HepG2 (cell line): ENCODE results near the gene PPP2R5D. TPM values are rescaled to one million over a fixed set of nuclear protein-coding genes. Genes with fewer than 3 reads are reported as not detected.

Experiments
- ATAC-seq: fragments of 200-7000 bp; cut with Tn5 transposase; 3 replicates; pipeline ENCODE4 v1.9.1; 2020; ENCODE audit warnings: mild to moderate bottlenecking, moderate library complexity
- BruUV-seq: library from RNA; stranded (reverse); fragments of 400-500 nt; replicated peaks from 2 replicates; lab custom pipeline; 2021; lab: Mats Ljungman, UMichigan
- CTCF ChIA-PET: fragments of 300-600 bp; formaldehyde crosslinking; extraction: SDS; loops from one replicate; lab custom pipeline; 2021; ENCODE audit warnings: low total read pairs, inconsistent platforms, low intra/inter-chr PET ratio; lab: Yijun Ruan, JAX
- POLR2A ChIA-PET: fragments of 350-600 bp; sonication (Branson Sonifier 250); formaldehyde crosslinking; loops from one replicate; lab custom pipeline; 2020; ENCODE audit warnings: antibody characterized with exemption, inconsistent platforms; lab: Yijun Ruan, JAX
- DNase-seq: peaks from one replicate; pipeline ENCODE4 v3.0.0-alpha.2; 2015; ENCODE audit warnings: low spot score
- FAIRE-seq: peaks from 3 replicates; lab custom pipeline; 2011; peaks lifted over from hg19 to GRCh38; lab: Jason Lieb, UNC
- H2AFZ ChIP-seq: one replicate; pipeline ENCODE4 v1.6.1; 2011; ENCODE audit warnings: low read length, inconsistent platforms
- H3K27ac ChIP-seq: fragments of 300-600 bp; 3 replicates; pipeline ENCODE4 v1.8.0; 2011; ENCODE audit warnings: mixed run types, mild to moderate bottlenecking, mixed read lengths, low read length, inconsistent platforms; ENCODE audit not compliant: insufficient read depth; ENCODE audit errors: extremely low read length
- H3K27me3 ChIP-seq, 2 experiments: fragments of 200-600 bp in 1 of 2; 2 replicates in 1 of 2; 3 replicates in 1 of 2; pipeline versions ENCODE4 v1.6.0 to v1.8.0; 2011; ENCODE audit warnings: low read length in 2 of 2, mild to moderate bottlenecking in 2 of 2, moderate library complexity in 2 of 2, inconsistent platforms in 1 of 2; ENCODE audit not compliant: insufficient read depth in 2 of 2, control insufficient read depth in 1 of 2
- H3K36me3 ChIP-seq, 2 experiments: fragments of 200-600 bp in 1 of 2; replicated peaks in 1 of 2; 2 replicates in 1 of 2; 3 replicates in 1 of 2; pipeline versions ENCODE4 v1.5.1 to v1.8.0; 2011; ENCODE audit warnings: low read length in 2 of 2, inconsistent platforms in 1 of 2; ENCODE audit not compliant: insufficient read depth in 2 of 2, control insufficient read depth in 1 of 2
- H3K4me1 ChIP-seq: 2 replicates; pipeline ENCODE4 v1.5.1; 2012; ENCODE audit warnings: low read length, inconsistent platforms; ENCODE audit not compliant: insufficient read depth
- H3K4me2 ChIP-seq: 2 replicates; pipeline ENCODE4 v1.6.0; 2011; ENCODE audit warnings: low read depth, low read length, inconsistent platforms
- H3K4me3 ChIP-seq, 3 experiments: fragments of 200-600 bp in 1 of 3; sonication (generic), shearing (Covaris generic) in 1 of 3; replicated peaks in 1 of 3; 2 replicates each; pipeline ENCODE4 v1.5.1; 2011 to 2016; ENCODE audit warnings: low read length in 3 of 3, inconsistent platforms in 2 of 3, low read depth in 2 of 3, mild to moderate bottlenecking in 2 of 3, control low read depth in 1 of 3, mixed read lengths in 1 of 3; ENCODE audit not compliant: insufficient read depth in 1 of 3
- H3K79me2 ChIP-seq: one replicate; pipeline ENCODE4 v1.6.1; 2011; ENCODE audit warnings: low read length, inconsistent platforms; ENCODE audit not compliant: insufficient read depth
- H3K9ac ChIP-seq: 2 replicates; pipeline ENCODE4 v1.6.0; 2011; ENCODE audit warnings: mild to moderate bottlenecking, low read depth, low read length, inconsistent platforms; ENCODE audit not compliant: insufficient read depth
- H3K9me3 ChIP-seq: 2 replicates; pipeline ENCODE4 v1.5.1; 2012; ENCODE audit warnings: mild to moderate bottlenecking, low read length
- H4K20me1 ChIP-seq: 2 replicates; pipeline ENCODE4 v1.6.0; 2011; ENCODE audit warnings: inconsistent platforms, mild to moderate bottlenecking, low read length, moderate library complexity; ENCODE audit not compliant: insufficient read depth
- ATAD3A ChIP-seq: sonication (generic); formaldehyde crosslinking; IDR thresholded peaks from 2 replicates; pipeline ENCODE4 v1.4.0; 2020; ENCODE audit warnings: missing genetic modification reagents
- ATRX ChIP-seq: sonication (generic); formaldehyde crosslinking; IDR thresholded peaks from 2 replicates; pipeline ENCODE4 v1.4.0; 2020; ENCODE audit warnings: missing genetic modification reagents, borderline replicate concordance
- EEA1 ChIP-seq: sonication (generic); formaldehyde crosslinking; IDR thresholded peaks from 2 replicates; pipeline ENCODE4 v1.5.1; 2020; ENCODE audit warnings: mild to moderate bottlenecking, missing genetic modification reagents, borderline replicate concordance
- GABPA ChIP-seq, 2 experiments: IDR thresholded peaks; 2 replicates each; pipeline ENCODE4 v1.6.1; 2011 to 2016; ENCODE audit warnings: low read depth in 2 of 2, low read length in 1 of 2, missing biosample characterization in 1 of 2, missing genetic modification characterization in 1 of 2
- MTF2 ChIP-seq: sonication (generic); formaldehyde crosslinking; IDR thresholded peaks from 2 replicates; pipeline ENCODE4 v1.5.0; 2020; ENCODE audit warnings: missing genetic modification reagents, borderline replicate concordance
- NCOA2 ChIP-seq: sonication (generic); formaldehyde crosslinking; IDR thresholded peaks from 2 replicates; pipeline ENCODE4 v1.8.0; 2022; ENCODE audit warnings: inconsistent platforms
- SKIL ChIP-seq: sonication (generic); formaldehyde crosslinking; IDR thresholded peaks from 2 replicates; pipeline ENCODE4 v1.8.0; 2022; ENCODE audit warnings: missing genetic modification reagents, mild to moderate bottlenecking, moderate library complexity, borderline replicate concordance
- SNRNP70 ChIP-seq: fragments of 200-400 bp; formaldehyde crosslinking; IDR thresholded peaks from 2 replicates; pipeline ENCODE4 v1.6.1; 2017; ENCODE audit warnings: mild to moderate bottlenecking, low read depth, low read length, moderate library complexity
- TOE1 ChIP-seq: sonication (generic); formaldehyde crosslinking; IDR thresholded peaks from 2 replicates; pipeline ENCODE4 v1.4.0; 2020; ENCODE audit warnings: mild to moderate bottlenecking, missing genetic modification reagents
- ZC3H13 ChIP-seq: sonication (generic); formaldehyde crosslinking; IDR thresholded peaks from 2 replicates; pipeline ENCODE4 v1.8.1; 2023; ENCODE audit warnings: mild to moderate bottlenecking, missing genetic modification reagents, moderate library complexity
- ZMYM3 ChIP-seq: sonication (generic); formaldehyde crosslinking; IDR thresholded peaks from 2 replicates; pipeline ENCODE4 v1.5.1; 2020; ENCODE audit warnings: mild to moderate bottlenecking, missing genetic modification reagents
- ZNF326 ChIP-seq: sonication (generic); formaldehyde crosslinking; IDR thresholded peaks from 2 replicates; pipeline ENCODE4 v1.4.0; 2020; ENCODE audit warnings: missing genetic modification reagents, borderline replicate concordance
- ZNF350 ChIP-seq: sonication (generic); formaldehyde crosslinking; IDR thresholded peaks from 2 replicates; pipeline ENCODE4 v1.4.0; 2020; ENCODE audit warnings: mild to moderate bottlenecking, low read depth, missing genetic modification reagents, borderline replicate concordance
- ZNF619 ChIP-seq: sonication (generic); formaldehyde crosslinking; IDR thresholded peaks from 2 replicates; pipeline ENCODE4 v1.4.0; 2020; ENCODE audit warnings: mild to moderate bottlenecking, missing genetic modification reagents
- ZNF7 ChIP-seq: IDR thresholded peaks from 2 replicates; pipeline ENCODE4 v1.6.1; 2016; ENCODE audit warnings: missing biosample characterization, missing genetic modification reagents
- ZNF784 ChIP-seq: sonication (generic); formaldehyde crosslinking; IDR thresholded peaks from 2 replicates; pipeline ENCODE4 v1.5.1; 2020; ENCODE audit warnings: missing genetic modification reagents, mild to moderate bottlenecking, borderline replicate concordance
- ZSCAN20 ChIP-seq: sonication (generic); formaldehyde crosslinking; IDR thresholded peaks from 2 replicates; pipeline ENCODE4 v1.4.0; 2020; ENCODE audit warnings: missing genetic modification reagents, mild to moderate bottlenecking, borderline replicate concordance
- WGBS: methylation state at CpG from one replicate; pipeline ENCODE4 v1.1.6; 2017; ENCODE audit warnings: low lambda C conversion rate; 5-methylcytosine and 5-hydroxymethylcytosine counted together
- in situ Hi-C: cut with HindIII; loops from 2 replicates; pipeline ENCODE4 v1.10.0; 2017; ENCODE audit warnings: low pct_unique_long_range_greater_than_20kb; ENCODE audit not compliant: extremely low pct_ligation_motif_present
- intact Hi-C: fragments of 100-400 bp; cut with micrococcal nuclease; formaldehyde crosslinking; loops from one replicate; pipeline ENCODE4 v1.10.0; 2022; ENCODE audit not compliant: unreplicated experiment
- polyA plus RNA-seq, 8 experiments: library from polyadenylated mRNA; depleted of rRNA in 3 of 8; stranded (reverse) in 7 of 8; unstranded in 1 of 8; fragments of >200 nt; fragmentation: Illumina TruSeq in 4 of 8; extraction: Trizol in 4 of 8; gene quantifications; 2 replicates each; pipeline versions ENCODE4 v1.2.1 to v1.2.3, GENCODE V29; 2011 to 2016; ENCODE audit warnings: low read depth in 4 of 8, missing spikeins in 1 of 8, mixed read lengths in 1 of 8; ENCODE audit not compliant: insufficient read depth in 1 of 8
- total RNA-seq, 5 experiments: library from RNA; depleted of rRNA; stranded (reverse); fragments of >200 nt; fragmentation: Illumina TruSeq; extraction: Trizol; gene quantifications; 2 replicates each; pipeline ENCODE4 v1.2.3, GENCODE V29; 2016; ENCODE audit warnings: low read depth in 1 of 5
- TF ChIP-seq, protein P1 (sequence below), 2 experiments: sonication (generic) in 1 of 2; formaldehyde crosslinking in 1 of 2; IDR thresholded peaks; 2 replicates each; pipeline versions ENCODE4 v1.5.1 to v1.6.1; 2011 to 2020; ENCODE audit warnings: borderline replicate concordance in 1 of 2, low read depth in 1 of 2, low read length in 1 of 2, mild to moderate bottlenecking in 1 of 2, missing genetic modification reagents in 1 of 2, moderate library complexity in 1 of 2
- TF ChIP-seq, protein P2 (sequence below): sonication (generic); formaldehyde crosslinking; IDR thresholded peaks from 2 replicates; pipeline ENCODE4 v1.5.0; 2020; ENCODE audit warnings: missing genetic modification reagents

The PPP2R5D gene
- total and polyA plus RNA-seq, 2 of the 13 experiments (the other 11 are each of a cell fraction or from before 2014, with no cell fraction given): 53.7 to 60.4 TPM

- CTCF ChIA-PET: no interaction called here
- Histone ChIP-seq H3K9ac (no peak overlapping the region), H3K79me2 (peaks cover 20% of the 10 kb centered on the region), H3K27me3 (peaks cover 0 to 3% of the 10 kb centered on the region in 2 experiments; a peak in 1 of 5 replicates)
- no peak for FAIRE-seq
- TF ChIP-seq, protein P1, sequence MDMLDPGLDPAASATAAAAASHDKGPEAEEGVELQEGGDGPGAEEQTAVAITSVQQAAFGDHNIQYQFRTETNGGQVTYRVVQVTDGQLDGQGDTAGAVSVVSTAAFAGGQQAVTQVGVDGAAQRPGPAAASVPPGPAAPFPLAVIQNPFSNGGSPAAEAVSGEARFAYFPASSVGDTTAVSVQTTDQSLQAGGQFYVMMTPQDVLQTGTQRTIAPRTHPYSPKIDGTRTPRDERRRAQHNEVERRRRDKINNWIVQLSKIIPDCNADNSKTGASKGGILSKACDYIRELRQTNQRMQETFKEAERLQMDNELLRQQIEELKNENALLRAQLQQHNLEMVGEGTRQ (IDR thresholded peaks at IDR 0.05; ENCODE audit: low read depth, low read length): no peak
- TF ChIP-seq, protein P1 (CRISPR knock-in tag; IDR thresholded peaks at IDR 0.05; ENCODE audit: borderline replicate concordance): no peak
- TF ChIP-seq GABPA (IDR thresholded peaks at IDR 0.05; ENCODE audit: low read depth, low read length) (no peak), GABPA (CRISPR knock-in tag; IDR thresholded peaks at IDR 0.05; ENCODE audit: low read depth) (no peak), ZNF619 (CRISPR knock-in tag) (no peak), EEA1 (CRISPR knock-in tag) (no peak), SNRNP70 (no peak), SKIL (CRISPR knock-in tag) (no peak), NCOA2 (CRISPR knock-in tag) (no peak), TOE1 (CRISPR knock-in tag) (no peak), ZNF7 (CRISPR knock-in tag) (no peak), ZMYM3 (CRISPR knock-in tag) (no peak), ATAD3A (CRISPR knock-in tag) (no peak), ZNF784 (CRISPR knock-in tag) (no peak), ATRX (no peak), ZC3H13 (CRISPR knock-in tag) (no peak), ZSCAN20 (no peak), ZNF326 (CRISPR knock-in tag) (no peak), ZNF350 (CRISPR knock-in tag) (no peak), MTF2 (CRISPR knock-in tag) (no peak)
- TF ChIP-seq, protein P2, sequence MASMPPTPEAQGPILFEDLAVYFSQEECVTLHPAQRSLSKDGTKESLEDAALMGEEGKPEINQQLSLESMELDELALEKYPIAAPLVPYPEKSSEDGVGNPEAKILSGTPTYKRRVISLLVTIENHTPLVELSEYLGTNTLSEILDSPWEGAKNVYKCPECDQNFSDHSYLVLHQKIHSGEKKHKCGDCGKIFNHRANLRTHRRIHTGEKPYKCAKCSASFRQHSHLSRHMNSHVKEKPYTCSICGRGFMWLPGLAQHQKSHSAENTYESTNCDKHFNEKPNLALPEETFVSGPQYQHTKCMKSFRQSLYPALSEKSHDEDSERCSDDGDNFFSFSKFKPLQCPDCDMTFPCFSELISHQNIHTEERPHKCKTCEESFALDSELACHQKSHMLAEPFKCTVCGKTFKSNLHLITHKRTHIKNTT (CRISPR knock-in tag): no peak
- TF ChIP-seq, all 625 proteins: peak for 0
- Histone ChIP-seq H3K9me3 (no peaks in the 10 kb centered on the region), H3K4me3 (no peak overlapping the region), H3K36me3 (peaks cover 36 to 57% of the 10 kb centered on the region in 2 experiments), H4K20me1 (no peaks in the 10 kb centered on the region), H3K4me2 (no peak overlapping the region), H2AFZ (no peak overlapping the region), H3K4me1 (peaks cover 12% of the 10 kb centered on the region), H3K27ac (no peak overlapping the region)
- BruUV-seq: no TSS peak
- ATAC-seq (no peak), DNase-seq (no peak)
- 96% methylated on average over 5 of the region's 5 CpGs for WGBS
- intact Hi-C loops (no loop called here), in situ Hi-C loops (no loop called here)
- POLR2A ChIA-PET: no interaction called here
These were observed 42.0 kb downstream of the PPP2R5D start for GRCh38 chr6:43026365-43026764.
